Pons (tissue), 1 donor: ENCODE results near the gene TEC.
"Not testable (repeated sequence)": the region's sequence is repeated elsewhere in the genome, so short reads cannot be mapped to it uniquely, and the experiment has no call there.

Experiments used
- DNase-seq: peaks from one replicate; pipeline ENCODE4 v3.0.0-alpha.2; 2016; ENCODE audit warnings: low spot score

The TEC gene

DNA sequence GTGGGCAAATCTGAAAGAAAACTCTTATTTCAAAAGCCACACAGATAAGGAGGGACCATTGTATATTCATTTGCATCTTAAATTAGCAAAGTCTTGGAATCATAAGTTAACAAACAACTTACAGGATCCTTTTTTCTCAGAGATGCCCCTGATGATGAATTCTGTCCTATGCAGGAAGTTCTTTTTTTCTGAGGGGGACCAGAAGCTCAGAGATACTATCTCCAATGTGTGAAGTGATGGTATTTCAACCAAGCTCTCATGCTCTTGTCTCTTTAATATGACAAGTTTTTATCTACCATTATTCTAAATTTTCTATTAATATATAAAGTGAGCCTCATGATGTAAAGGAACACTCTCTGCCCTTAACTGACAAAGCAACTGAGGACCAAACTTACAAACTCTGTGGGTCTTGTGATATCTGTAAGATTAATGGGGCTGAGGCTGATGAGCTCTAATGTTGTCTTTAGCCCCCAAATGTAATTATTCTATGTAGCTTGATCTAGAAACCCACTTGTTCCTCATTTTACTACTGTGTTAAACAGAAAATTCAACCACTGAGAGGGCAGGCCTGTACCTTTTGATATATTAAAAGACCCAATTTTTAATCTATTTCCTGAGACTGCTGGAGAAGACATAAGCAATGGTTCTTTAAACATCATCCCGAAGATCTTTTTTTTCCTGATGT, 27.0 kb downstream of the TEC start:
- no peak for DNase-seq

GRCh38 chr4:48241731-48242130, 27.9 kb downstream of the TEC start:
- DNase-seq = no peak

GRCh38 chr4:48237996-48238645, 31.5 kb downstream of the TEC start:
- peak; percentile 7 for DNase-seq

- no peak for DNase-seq
Measured at GRCh38 chr4:48235050-48235449, 34.6 kb downstream of the TEC start.

GRCh38 chr4:48234575-48234974, 35.1 kb downstream of the TEC start:
- DNase-seq = no peak

GRCh38 chr4:48228949-48229348, 40.7 kb downstream of the TEC start:
- DNase-seq = no peak

- no peak for DNase-seq
Measured at GRCh38 chr4:48227662-48228061, 42.0 kb downstream of the TEC start.

GRCh38 chr4:48226199-48226598, 43.4 kb downstream of the TEC start:
- no peak for DNase-seq

DNA sequence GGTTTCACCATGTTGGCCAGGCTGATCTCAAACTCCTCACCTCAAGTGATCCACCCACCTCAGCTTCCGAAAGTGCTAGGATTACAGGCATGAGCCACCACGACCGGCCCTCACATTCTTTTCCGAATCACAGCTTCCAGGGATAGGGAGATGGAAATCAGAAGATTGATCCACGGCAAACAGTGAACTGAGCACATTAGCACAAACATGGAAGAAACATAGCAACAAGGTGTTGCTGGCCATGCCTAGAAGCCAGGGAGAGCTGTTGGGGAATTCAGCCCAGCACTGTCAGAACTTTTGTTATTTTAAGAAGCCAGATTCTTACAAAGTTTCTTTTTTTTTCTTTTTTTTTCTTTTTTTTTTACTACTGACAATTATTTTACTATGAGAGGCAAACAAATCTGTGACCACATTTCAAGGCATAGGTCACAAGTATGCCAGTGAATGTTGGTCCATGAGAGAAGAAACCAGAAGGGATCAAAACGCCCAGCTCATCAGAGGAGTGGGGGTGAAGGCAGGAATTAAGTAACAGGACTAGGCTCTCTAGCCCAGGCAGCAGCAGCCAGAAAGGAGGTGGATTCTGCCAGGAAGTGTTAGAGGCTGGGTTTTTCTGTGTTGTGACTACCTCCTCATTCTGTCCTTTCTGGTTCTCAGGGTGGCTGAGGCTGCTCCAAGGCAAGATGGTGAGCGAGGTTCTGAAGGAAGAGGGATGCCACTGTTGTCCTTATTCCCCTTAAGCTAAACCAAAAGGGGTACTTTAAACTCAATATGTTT, 44.1 kb downstream of the TEC start:
- no peak for DNase-seq

GRCh38 chr4:48224606-48225005, 45.0 kb downstream of the TEC start:
- DNase-seq = no peak

GRCh38 chr4:48223633-48224295, 45.9 kb downstream of the TEC start:
- no peak for DNase-seq

DNA sequence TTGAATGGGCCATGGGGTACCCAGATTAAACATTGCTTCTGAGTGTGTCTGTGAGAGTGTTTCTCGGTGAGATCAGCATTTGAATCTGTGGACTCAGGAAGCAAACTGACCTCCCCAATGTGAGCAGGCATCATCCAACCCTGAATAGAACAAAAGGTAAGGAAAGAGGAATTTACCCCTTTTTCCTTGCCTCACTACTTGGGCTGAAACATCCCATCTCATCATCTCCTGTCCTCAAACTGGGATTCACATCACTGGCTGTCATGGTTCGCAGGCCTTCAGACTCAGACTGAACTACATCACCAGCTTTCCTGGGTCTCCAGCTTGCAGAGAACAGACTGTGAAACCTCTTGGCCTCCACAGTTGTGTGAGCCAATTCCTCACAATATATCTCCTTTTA, 47.1 kb downstream of the TEC start:
- DNase-seq = no peak

DNA sequence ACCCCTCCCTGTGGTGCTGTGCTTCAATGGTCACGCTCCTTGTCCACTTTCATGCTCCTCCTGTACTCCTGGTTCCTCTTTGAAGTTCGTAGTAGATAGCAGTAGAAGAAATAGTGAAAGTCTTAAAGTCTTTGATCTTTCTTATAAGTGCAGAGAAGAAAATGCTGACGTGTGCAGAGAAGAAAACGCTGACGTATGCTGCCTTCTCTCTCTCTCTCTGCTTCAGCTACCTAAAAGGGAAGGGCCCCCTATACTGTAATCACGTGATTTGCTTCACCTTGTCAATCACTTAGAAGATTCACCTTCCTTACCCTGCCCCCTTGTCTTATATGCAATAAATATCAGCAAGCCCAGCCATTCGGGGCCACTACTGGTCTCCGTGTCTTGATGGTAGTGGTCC, 50.2 kb downstream of the TEC start:
- DNase-seq = not testable (repeated sequence)

GRCh38 chr4:48216563-48216962, 53.1 kb downstream of the TEC start:
- no peak for DNase-seq

GRCh38 chr4:48215977-48216376, 53.7 kb downstream of the TEC start:
- no peak for DNase-seq

DNA sequence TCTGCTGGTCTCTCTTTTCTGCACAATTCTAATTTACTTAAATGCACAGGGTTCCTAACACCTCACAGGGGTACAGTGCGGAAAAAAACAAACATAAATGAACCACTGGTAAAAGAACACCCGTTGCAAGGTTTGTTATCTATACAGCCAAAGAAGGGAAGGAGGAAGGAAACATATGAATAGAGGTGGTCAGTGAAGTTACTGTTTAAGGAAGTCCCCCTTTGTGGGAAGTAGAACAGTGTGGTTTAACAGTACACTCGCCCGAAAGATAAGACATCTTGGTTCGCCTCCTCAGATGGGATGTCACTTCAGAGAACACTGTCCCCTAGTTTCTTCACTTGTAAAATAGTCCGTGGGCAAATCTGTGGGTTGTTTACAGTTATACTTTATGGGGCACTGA, 57.5 kb downstream of the TEC start:
- no peak for DNase-seq

GRCh38 chr4:48210966-48211328, 58.7 kb downstream of the TEC start:
- DNase-seq = no peak

DNA sequence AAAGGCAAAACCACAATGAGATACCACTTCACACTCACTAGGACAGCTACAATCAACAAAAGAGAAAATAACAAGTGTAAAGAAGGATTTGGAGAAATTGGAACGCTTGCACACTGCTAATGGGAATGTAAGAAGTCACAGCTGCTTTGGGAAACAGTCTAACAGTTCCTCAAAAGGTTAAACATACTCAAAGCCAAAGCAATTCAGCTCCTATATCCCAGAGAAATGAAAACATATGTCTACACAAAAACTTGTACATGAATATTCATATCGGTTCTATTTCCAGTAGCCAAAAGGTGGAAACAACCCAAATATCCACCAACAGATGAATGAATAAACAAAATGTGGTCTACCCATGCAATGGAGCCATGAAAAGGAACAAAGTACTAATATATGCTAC, 64.0 kb downstream of the TEC start:
- no peak for DNase-seq

DNA sequence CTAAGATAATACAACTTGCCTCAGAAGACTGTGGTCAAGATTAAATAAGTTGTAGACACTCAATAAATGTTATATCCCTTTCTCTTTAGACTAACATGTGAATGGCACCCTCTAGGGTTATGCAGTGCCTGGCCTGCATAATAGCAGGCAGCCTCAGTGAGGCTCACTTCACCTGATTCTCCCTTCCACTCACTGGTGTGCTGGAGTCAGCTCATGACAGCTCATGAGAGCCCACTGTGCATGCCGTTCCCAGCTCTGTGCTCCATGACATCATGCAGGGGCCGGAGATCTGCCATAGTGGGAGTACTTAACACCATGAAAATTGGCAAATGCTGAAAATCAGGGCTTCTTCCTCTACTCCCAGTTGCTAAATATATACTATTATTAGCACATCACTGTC, 64.5 kb downstream of the TEC start:
- no peak for DNase-seq

GRCh38 chr4:48203819-48204218, 65.8 kb downstream of the TEC start:
- no peak for DNase-seq

DNA sequence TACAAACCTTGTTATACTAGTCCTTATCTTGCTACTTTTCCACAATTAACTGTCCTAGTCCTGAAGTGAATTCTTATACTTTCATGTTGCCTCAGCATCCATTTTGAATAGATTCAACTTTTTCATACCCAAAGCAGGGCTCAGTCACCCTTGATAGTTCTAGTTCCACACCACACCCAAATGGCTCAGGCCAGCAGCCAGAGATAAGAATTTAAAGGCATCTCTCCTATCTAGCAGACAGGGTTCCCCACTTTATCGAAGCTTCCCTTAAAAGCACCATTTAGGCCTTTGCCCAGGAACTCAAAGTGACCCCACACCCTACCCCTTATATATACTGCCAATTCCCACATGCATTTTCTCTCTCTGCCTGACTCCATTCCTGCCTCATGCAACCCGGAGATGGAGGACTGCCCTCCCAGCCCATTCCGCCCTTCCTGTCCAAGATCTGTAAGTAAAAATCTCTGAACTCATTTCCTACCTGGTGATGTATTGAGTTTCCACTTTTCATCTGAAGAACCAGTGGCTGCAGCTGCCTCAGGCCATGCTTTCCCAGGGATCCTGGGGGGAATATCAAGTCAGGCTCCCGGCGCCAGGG, 71.9 kb downstream of the TEC start:
- DNase-seq = no peak

- DNase-seq = no peak
Measured at GRCh38 chr4:48196758-48197504, 72.7 kb downstream of the TEC start.
